Motor neuron (in vitro differentiated cells): Measurements from ENCODE around the gene AGBL3. TPM values are rescaled to one million over a fixed set of nuclear protein-coding genes. Genes with fewer than 3 reads are reported as not detected.
"Not testable (repeated sequence)": the region's sequence is repeated elsewhere in the genome, so short reads cannot be mapped to it uniquely, and the experiment has no call there.

Experiments
- ATAC-seq, 8 experiments: fragments of 200-7000 bp; cut with Tn5 transposase; replicated peaks in 6 of 8; 2 replicates each; pipeline ENCODE4 v1.8.0; 2021; ENCODE audit warnings: mild to moderate bottlenecking in 8 of 8, moderate library complexity in 8 of 8
- H3K27ac ChIP-seq, 2 donors: fragments of 250-450 bp; sonication (Bioruptor Pico); 2 replicates each; pipeline ENCODE4 v1.9.0; 2021; ENCODE audit warnings: antibody characterized with exemption in 2 of 2, mild to moderate bottlenecking in 2 of 2, moderate library complexity in 1 of 2
- H3K4me1 ChIP-seq, 2 donors: fragments of 250-450 bp; sonication (Bioruptor Pico); replicated peaks in 1 of 2; 2 replicates each; pipeline ENCODE4 v1.6.1; 2021; ENCODE audit warnings: antibody characterized with exemption in 2 of 2, mild to moderate bottlenecking in 2 of 2, moderate library complexity in 1 of 2
- H3K4me3 ChIP-seq, 5 donors: fragments of 250-450 bp; sonication (Bioruptor Pico); 2 replicates each; pipeline ENCODE4 v1.9.0; 2021; ENCODE audit warnings: antibody characterized with exemption in 5 of 5, mild to moderate bottlenecking in 5 of 5, moderate library complexity in 4 of 5
- WGBS, 10 experiments: fragments of 450-650 bp; shearing (Covaris generic); methylation state at CpG; one replicate each; pipeline ENCODE4 v1.0.0; 2022; 5-methylcytosine and 5-hydroxymethylcytosine counted together
- in situ Hi-C, 9 experiments: fragments of 400-800 bp; cut with MboI; loops; one replicate each; pipeline ENCODE4 v1.15.0; 2021; ENCODE audit warnings: low sequenced_read_pairs in 9 of 9, low pct_unique_long_range_greater_than_20kb in 2 of 9; ENCODE audit not compliant: unreplicated experiment in 9 of 9
- total RNA-seq, 8 experiments: library from RNA; unstranded; fragments of 300-600 nt; gene quantifications; 2 replicates each; pipeline versions ENCODE4 v1.2.3 to v1.2.4, GENCODE V29; 2022

AGBL3 gene
- total RNA-seq, 8 experiments from 2014 or later, result 0.97 to 6.6 (median 2.0) TPM

DNA sequence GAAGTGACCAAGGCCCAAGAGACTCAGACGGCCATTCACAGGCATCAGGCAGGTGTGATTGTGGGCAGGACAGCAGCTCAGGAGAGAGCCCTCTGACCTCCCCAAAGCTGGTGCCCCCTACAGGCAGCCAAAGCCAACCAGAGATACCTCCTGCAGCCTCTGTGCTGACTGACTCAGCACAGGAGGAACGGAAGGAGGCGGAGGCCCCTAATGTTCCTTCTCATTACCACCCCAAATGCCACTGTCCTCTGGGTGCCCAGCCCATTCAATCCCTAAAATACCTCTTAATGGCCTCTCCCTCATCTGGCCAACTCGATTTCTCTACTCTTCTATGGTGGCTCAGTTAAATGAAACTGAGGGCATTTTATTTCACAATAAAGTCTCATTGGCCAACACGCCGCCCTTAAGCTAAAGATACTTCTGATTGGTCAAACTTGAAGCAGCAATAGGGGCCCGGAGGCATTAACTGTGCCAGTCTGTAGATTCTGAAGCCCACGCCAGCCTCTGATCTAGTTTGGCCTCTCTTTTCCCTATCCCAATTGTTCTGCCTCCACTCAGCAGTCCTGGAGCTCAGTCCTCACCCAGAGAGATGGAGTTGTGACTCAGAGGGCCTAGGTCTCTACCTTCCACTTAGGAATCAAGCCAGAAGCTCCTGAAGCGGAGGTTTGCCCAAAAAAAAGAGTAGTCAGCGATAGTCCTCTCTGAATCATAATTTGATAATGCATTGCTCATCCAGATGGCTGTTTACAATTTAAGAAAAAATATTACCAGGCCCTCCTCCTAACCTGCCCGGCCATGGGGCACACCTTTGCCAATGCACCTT is 183.0 kb downstream of the AGBL3 start:
- in situ Hi-C loops, result loop anchor here in 2 of 9 experiments (25.0 kb wide), 2 partner anchors 182 to 207 kb away; partner anchors contain the start of gene AGBL3 (in 1 of the 2)
- Histone ChIP-seq H3K4me3 (peak overlapping the region; percentile 56 to 98 (median 91)), H3K4me1 (peaks cover 5 to 10% of the 10 kb centered on the region in 2 donors), H3K27ac (peak overlapping the region in 1 of 2 donors; percentile 93)
- peak in 1 of 8 experiments; percentile 1 for ATAC-seq
- 20 to 93% (median 58%) methylated on average over 2 to 10 of the region's 11 CpGs; no CpG with 5 or more reads in 2 of the 10 experiments for WGBS, 10 experiments

DNA sequence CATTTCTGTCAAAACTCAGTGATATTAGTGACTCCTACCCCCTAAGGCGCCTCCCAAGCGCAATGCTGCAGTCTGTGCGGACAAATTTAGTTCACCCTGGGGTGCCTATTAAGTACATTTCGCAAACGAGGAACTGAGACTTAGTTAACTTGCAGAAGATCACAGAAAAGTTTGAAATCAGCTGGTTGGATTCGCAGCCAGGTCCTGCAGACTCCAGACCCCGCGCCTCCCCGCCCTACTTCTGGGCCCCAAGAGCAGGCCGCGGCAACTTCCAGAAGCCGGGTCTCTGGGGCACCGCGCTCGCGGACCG is 183.6 kb downstream of the AGBL3 start:
- ATAC-seq, result no peak
- H3K27ac ChIP-seq, result peak overlapping the region; percentile 60 to 93
- 0 to 20% (median 0%) methylated on average over 2 to 12 of the region's 17 CpGs; no CpG with 5 or more reads in 6 of the 10 experiments for WGBS, 10 experiments
- in situ Hi-C loops, result loop anchor here in 2 of 9 experiments (25.0 kb wide), 2 partner anchors 183 to 208 kb away; partner anchors contain the start of gene AGBL3 (in 1 of the 2)
- peak overlapping the region; percentile 56 to 98 (median 91) for H3K4me3 ChIP-seq
- peaks cover 5 to 10% of the 10 kb centered on the region in 2 donors for H3K4me1 ChIP-seq

DNA sequence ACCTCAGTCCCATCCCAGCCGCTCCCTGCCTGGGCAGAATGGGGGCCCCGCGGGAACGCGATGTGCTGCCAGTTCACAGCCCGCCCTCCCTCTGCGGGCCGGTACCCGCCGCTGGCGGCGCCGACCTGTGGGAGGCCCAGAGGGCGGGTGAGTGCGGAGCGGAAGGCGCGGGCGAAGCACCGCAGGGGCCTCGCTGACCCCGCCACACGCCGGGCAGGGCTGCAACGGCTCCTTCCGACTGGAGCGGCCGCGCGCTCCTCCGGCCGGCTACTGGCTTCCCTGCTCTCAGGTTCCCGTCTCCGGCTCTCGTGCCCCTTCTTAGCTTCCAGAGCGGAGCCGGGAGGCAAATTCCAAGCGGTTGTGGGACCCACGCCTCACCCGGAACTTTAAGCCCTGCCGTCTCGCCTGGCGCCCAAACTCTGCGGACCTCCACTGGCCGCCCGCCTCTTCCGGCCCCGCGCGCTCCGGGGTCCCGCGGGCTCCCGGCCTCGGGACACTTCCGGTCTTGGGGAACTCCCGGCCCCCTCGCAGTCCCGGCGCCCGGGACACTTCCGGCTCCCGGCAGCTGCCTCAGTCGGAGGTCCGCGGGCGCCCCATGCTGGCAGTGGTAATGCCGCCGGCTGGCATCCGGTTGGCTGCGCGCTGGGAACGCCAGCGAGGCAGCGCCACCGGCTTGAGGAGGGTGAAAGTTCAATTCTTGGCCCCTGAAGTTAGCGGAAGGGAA is 184.1 kb downstream of the AGBL3 start, which contains the start of gene CYREN:
Gene CYREN, minus strand, starts transcription at position 434 of the 724 bp plus-strand sequence. CDS start 1,785 bp downstream, outside the sequence.
- WGBS, 10 experiments, result 0 to 1% (median 0%) methylated on average over 1 to 26 of the region's 77 CpGs; no CpG with 5 or more reads in 5 of the 10 experiments
- in situ Hi-C loops, result loop anchor here in 2 of 9 experiments (25.0 kb wide), 2 partner anchors 183 to 208 kb away; partner anchors contain the start of gene AGBL3 (in 1 of the 2)
- peak; percentile 91 to 98 (median 97) for ATAC-seq
- Histone ChIP-seq H3K27ac (peak within 1 kb of the TSS; percentile 60 to 93), H3K4me3 (peak within 1 kb of the TSS; percentile 56 to 98 (median 91)), H3K4me1 (peaks cover 5 to 10% of the 10 kb centered on the region in 2 donors)

DNA sequence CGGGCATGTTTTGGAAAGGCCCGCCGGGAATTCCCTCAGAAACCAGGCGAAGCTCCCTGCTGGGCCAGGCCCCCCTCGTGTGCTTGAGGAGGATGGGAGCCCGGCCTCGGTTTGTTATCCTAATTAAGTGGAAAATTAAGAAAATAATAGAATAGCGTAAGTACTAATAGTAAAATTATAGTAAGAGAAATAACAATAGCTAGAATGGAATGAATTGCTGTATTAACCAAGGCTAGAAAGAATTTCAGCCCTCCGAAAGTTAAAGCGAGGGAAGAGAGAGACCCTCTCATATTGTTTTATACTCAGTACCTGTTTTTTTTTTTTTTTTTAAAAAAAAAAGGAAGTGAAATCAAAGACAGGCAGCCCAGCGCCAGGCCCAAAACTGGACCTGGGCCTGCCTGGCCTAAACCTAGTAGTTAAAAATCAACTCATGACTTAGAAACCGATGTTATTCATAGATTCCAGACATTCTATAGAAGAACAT is 184.7 kb downstream of the AGBL3 start:
- in situ Hi-C loops, result loop anchor here in 2 of 9 experiments (25.0 kb wide), 2 partner anchors 184 to 209 kb away; partner anchors contain the start of gene AGBL3 (in 1 of the 2)
- WGBS, 10 experiments, result 0 to 72% (median 42%) methylated on average over 3 to 12 of the region's 12 CpGs
- H3K4me1 ChIP-seq, result peaks cover 5 to 10% of the 10 kb centered on the region in 2 donors
- peak overlapping the region in 1 of 2 donors; percentile 93 for H3K27ac ChIP-seq
- peak overlapping the region; percentile 56 to 98 (median 91) for H3K4me3 ChIP-seq
- ATAC-seq, result not testable (repeated sequence)

DNA sequence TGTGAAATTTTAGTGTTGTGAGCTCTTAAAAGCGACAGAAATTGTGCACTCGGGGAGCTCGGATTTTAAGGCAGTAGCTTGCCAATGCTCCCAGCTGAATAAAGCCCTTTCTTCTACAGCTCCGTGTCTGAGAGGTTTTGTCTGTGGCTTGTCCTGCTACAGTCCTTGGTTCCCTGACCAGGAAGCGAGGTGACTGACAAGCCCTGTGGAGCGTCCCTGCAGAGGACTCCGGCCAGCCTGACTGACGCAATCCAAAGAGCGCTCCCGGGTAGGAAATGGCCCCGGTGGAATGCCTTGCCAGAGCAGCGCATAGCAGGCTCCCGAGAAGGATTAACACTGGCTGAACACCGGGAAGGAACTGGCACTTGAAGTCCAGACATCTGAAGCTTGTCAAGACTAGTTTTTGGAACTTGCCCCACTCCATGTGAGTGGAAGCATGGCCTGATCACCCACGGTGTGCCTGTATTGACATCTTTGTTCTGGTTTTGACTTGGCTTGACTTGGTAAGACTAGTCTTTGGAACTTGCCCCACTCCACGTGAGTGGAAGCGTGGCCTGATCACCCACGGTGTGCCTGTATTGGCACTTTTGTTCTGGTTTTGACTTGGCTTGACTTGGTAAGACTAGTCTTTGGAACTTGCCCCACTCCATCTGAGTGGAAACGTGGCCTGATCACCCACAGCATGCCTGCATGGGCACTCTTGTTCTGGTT is 185.4 kb downstream of the AGBL3 start:
- peaks cover 5 to 10% of the 10 kb centered on the region in 2 donors for H3K4me1 ChIP-seq
- not testable (repeated sequence) for H3K27ac ChIP-seq, H3K4me3 ChIP-seq, ATAC-seq
- WGBS, 10 experiments, result 26 to 90% (median 87%) methylated on average over 2 to 12 of the region's 19 CpGs; no CpG with 5 or more reads in 2 of the 10 experiments
- in situ Hi-C loops, result loop anchor here in 2 of 9 experiments (25.0 kb wide), 2 partner anchors 184 to 209 kb away; partner anchors contain the start of gene AGBL3 (in 1 of the 2)

DNA sequence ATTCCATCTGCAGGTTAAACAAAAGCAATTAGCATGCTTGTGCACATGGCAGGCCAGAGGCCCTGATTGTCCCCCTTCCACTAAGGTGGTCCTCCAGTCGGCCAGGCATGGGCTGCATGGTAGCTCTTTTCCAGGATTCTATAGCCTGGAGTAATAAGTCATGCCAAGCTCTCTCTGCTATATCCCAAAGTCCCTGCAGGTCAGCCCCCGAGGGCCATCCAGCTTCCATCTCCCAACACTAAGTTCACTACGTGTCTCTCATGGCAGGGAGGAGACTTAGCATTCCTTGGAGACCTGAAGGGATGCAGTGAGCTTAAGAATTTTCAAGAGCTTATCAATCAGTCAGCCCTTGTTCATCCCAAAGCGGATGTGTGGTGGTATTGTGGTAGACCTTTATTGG is 187.6 kb downstream of the AGBL3 start:
- H3K27ac ChIP-seq, ATAC-seq, H3K4me1 ChIP-seq, H3K4me3 ChIP-seq: not testable (repeated sequence)
- in situ Hi-C loops, result loop anchor here in 2 of 9 experiments (25.0 kb wide), 2 partner anchors 187 to 212 kb away; partner anchors contain the start of gene AGBL3 (in 1 of the 2)
- 80 to 100% (median 100%) methylated on average over 1 to 3 of the region's 4 CpGs; no CpG with 5 or more reads in 3 of the 10 experiments for WGBS, 10 experiments

DNA sequence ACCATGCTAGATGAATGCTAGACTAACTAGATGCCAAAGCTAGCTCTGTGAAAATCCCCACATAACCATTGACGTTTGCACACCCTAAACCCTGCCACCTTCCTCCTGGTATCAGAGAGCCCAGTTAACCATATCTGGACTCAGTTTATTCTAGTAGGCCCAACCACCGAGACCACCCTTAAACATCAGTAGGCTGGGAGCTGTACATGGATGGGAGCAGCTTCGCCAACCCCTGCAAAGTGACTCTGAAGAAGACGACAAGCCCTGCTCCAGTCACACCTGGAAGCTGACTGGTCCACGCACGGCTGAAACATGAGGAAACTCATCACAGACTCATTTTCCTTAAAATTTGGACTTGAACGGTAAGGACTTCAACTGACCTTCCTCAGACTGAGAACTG is 188.6 kb downstream of the AGBL3 start:
- no peaks in the 10 kb centered on the region for H3K4me1 ChIP-seq
- ATAC-seq, result no peak
- no peak overlapping the region for H3K27ac ChIP-seq
- H3K4me3 ChIP-seq, result no peak overlapping the region
- in situ Hi-C loops, result loop anchor here in 2 of 9 experiments (25.0 kb wide), 2 partner anchors 188 to 213 kb away; partner anchors contain the start of gene AGBL3 (in 1 of the 2)
- WGBS, 10 experiments, result 20 to 100% (median 100%) methylated on average over 1 to 4 of the region's 7 CpGs; no CpG with 5 or more reads in 3 of the 10 experiments

DNA sequence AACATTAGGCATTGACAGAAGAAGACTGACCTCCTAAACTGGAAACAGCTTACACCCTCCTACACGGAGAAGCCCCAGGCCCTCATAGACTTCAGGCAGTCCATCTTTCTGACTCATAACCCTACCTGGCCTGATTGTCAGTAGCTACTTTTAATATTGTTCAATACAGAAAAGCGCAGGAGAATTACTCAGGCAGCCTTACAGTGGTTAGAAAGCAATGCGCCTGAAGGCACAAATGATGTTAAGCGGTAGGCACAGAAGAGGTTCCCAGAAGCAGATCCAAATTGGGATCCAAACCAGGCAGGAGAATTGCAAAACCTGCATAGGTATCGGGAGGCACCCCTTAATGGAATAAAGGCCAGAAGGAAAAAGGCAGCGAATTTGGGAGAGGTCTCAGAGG is 189.6 kb downstream of the AGBL3 start:
- Histone ChIP-seq H3K27ac (no peak overlapping the region), H3K4me1 (no peaks in the 10 kb centered on the region), H3K4me3 (no peak overlapping the region)
- 72 to 100% (median 89%) methylated on average over 1 to 6 of the region's 6 CpGs; no CpG with 5 or more reads in 2 of the 10 experiments for WGBS, 10 experiments
- in situ Hi-C loops, result no loop called here
- no peak for ATAC-seq

DNA sequence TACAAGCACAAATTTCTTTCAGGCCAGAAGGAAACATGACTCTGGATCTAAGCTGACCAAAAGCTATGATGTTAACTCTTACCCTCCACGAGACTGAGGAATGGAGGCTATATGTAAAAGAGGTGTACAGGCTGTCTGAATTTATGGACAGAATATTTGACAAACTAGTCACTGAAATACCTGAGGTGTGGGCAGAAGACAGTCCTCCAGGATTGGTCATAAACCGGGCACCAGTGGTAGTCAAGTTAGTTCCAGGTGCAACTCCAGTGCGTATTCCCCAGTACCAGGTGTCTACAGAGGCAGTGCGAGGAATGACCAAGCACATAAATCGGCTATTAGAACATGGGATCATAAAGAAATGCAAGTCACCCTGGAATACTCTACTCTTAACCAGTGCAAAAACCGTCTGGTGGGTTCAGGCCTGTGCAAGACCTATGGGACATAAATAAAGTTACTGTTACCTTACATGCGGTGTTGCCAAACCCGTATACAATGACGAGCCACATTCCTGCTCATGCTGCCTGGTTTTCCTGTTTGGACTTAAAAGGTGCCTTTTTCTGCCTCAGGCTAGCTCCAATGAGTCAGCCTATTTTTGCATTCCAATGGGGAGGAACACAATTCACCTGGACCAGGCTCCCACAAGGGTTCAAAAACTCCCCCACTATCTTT is 190.9 kb downstream of the AGBL3 start:
- no peak overlapping the region for H3K27ac ChIP-seq
- in situ Hi-C loops, result no loop called here
- no peaks in the 10 kb centered on the region for H3K4me1 ChIP-seq
- ATAC-seq, result no peak
- WGBS, 10 experiments, result 67 to 100% (median 84%) methylated on average over 1 to 6 of the region's 9 CpGs; no CpG with 5 or more reads in 3 of the 10 experiments
- H3K4me3 ChIP-seq, result no peak overlapping the region

DNA sequence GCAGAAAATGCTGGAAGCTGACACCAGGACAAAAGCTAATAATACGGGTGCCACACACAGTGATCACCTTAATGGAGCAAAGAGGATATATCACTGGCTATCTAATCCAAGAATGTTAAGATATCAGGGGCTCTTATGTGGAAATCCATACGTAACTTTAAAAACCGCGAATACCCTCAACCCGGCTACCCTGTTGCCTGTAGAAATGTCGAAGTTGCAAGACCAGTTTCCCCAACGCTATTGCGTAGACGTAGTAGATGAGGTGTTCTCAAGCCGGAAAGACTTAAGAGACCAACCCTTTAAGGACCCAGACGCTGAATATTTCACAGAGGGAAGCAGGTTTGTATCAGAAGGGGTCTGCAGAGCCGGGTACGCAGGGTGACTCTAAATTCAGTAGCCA is 192.1 kb downstream of the AGBL3 start:
- in situ Hi-C loops, result no loop called here
- H3K4me3 ChIP-seq, result no peak overlapping the region
- 17 to 100% (median 83%) methylated on average over 1 to 12 of the region's 13 CpGs; no CpG with 5 or more reads in 2 of the 10 experiments for WGBS, 10 experiments
- no peak overlapping the region for H3K27ac ChIP-seq
- no peaks in the 10 kb centered on the region for H3K4me1 ChIP-seq
- ATAC-seq, result no peak

DNA sequence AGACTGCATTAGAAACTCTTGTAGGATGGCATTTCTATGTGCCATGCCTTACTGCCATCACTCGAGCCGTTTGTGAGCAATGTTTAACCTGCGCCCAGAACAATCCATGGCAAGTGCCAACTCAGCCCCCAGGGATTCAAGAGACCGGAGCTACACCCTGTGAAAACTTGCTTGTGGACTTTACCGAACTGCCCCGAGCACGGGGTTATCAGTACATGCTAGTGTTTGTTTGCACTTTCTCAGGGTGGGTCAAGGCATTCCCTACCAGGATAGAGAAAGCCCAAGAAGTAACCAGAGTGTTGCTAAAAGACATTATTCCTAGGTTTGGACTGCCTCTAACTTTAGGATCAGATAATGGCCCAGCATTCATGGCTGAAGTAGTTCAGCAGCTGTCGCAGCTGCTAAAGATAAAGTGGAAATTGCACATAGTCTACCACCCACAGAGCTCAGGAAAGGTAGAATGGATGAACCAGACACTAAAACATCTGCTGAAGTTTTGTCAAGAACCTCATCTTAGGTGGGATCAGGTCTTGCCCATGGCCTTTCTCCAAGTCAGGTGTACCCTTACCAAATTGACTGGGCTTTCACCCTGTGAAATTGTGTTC is 193.1 kb downstream of the AGBL3 start:
- 92 to 100% (median 94%) methylated on average over 1 to 8 of the region's 8 CpGs; no CpG with 5 or more reads in 3 of the 10 experiments for WGBS, 10 experiments
- in situ Hi-C loops, result no loop called here
- H3K4me3 ChIP-seq, result no peak overlapping the region
- no peaks in the 10 kb centered on the region for H3K4me1 ChIP-seq
- H3K27ac ChIP-seq, result no peak overlapping the region
- no peak for ATAC-seq
